Mucosa of descending colon (tissue), 3 donors: ENCODE measurements around the gene ARHGAP6. TPM values are rescaled to one million over a fixed set of nuclear protein-coding genes. Genes with fewer than 3 reads are reported as not detected.

ENCODE experiments used
- ATAC-seq: fragments of 200-7000 bp; cut with Tn5 transposase; one replicate; pipeline ENCODE4 v1.9.1; 2020; ENCODE audit warnings: mild to moderate bottlenecking, moderate library complexity
- DNase-seq, 3 donors: peaks; one replicate each; pipeline ENCODE4 v3.0.0-alpha.2; 2020
- H3K36me3 ChIP-seq: fragments of 200-600 bp; one replicate; pipeline ENCODE4 v1.8.0; 2021; ENCODE audit warnings: low read depth, mild to moderate bottlenecking
- H3K4me1 ChIP-seq: fragments of 200-600 bp; one replicate; pipeline ENCODE4 v1.8.0; 2021; ENCODE audit warnings: low read depth, mild to moderate bottlenecking
- H3K4me3 ChIP-seq: fragments of 200-600 bp; one replicate; pipeline ENCODE4 v1.8.0; 2021; ENCODE audit warnings: mild to moderate bottlenecking
- H3K9me3 ChIP-seq: fragments of 200-600 bp; one replicate; pipeline ENCODE4 v1.8.0; 2021; ENCODE audit warnings: mild to moderate bottlenecking
- CTCF ChIP-seq: fragments of 200-600 bp; IDR thresholded peaks from one replicate; pipeline ENCODE4 v1.8.0; 2022; ENCODE audit warnings: antibody characterized with exemption, mild to moderate bottlenecking
- intact Hi-C, 2 donors: fragments of 100-400 bp; cut with DNase I in 1 of 2; cut with micrococcal nuclease in 1 of 2; formaldehyde crosslinking; loops; one replicate each; pipeline versions ENCODE4 v1.11.0 to v1.11.1; 2022; cut with DNase I, micrococcal nuclease
- total RNA-seq, 3 donors: library from RNA; stranded (reverse); fragmentation: NEBNext Ultra II Directional in 2 of 3; extraction: Animal tissue kit (Norgen Biotek cat#: 25700) in 2 of 3; gene quantifications; one replicate each; pipeline versions ENCODE4 v1.2.1 to v1.2.4, GENCODE V29; 2021 to 2023
- donor health status: DM: no; HTN: no; CAD: no; lungs with moderate emphysema.
- donor health status: DM: no; HTN: no; CAD: no.
- donor health status: DM: no; HTN: yes; CAD: no.

The ARHGAP6 gene
- total RNA-seq, 3 donors from 2014 or later: 2.2 to 41.5 (median 4.4) TPM

GRCh38 chrX:11212741-11213140 is 453.0 kb downstream of the ARHGAP6 start:
- intact Hi-C loops: no loop called here
- Histone ChIP-seq H3K4me1 (no peaks in the 10 kb centered on the region), H3K4me3 (no peak overlapping the region), H3K36me3 (no peaks in the 10 kb centered on the region), H3K9me3 (no peaks in the 10 kb centered on the region)
- DNase-seq: no peak
- TF ChIP-seq CTCF: no peak
- no peak for ATAC-seq

GRCh38 chrX:11210415-11210801 is 455.3 kb downstream of the ARHGAP6 start:
- Histone ChIP-seq H3K9me3 (no peaks in the 10 kb centered on the region), H3K4me1 (no peaks in the 10 kb centered on the region), H3K4me3 (no peak overlapping the region), H3K36me3 (no peaks in the 10 kb centered on the region)
- DNase-seq: no peak
- no peak for ATAC-seq
- intact Hi-C loops: no loop called here
- TF ChIP-seq CTCF: no peak

GRCh38 chrX:11209798-11210414 is 455.8 kb downstream of the ARHGAP6 start:
- no peaks in the 10 kb centered on the region for H3K4me1 ChIP-seq
- intact Hi-C loops: no loop called here
- H3K4me3 ChIP-seq: no peak overlapping the region
- ATAC-seq (no peak), DNase-seq (no peak)
- TF ChIP-seq CTCF: no peak
- no peaks in the 10 kb centered on the region for H3K36me3 ChIP-seq
- no peaks in the 10 kb centered on the region for H3K9me3 ChIP-seq

- no peak for TF ChIP-seq CTCF
- ATAC-seq (no peak), DNase-seq (no peak)
- Histone ChIP-seq H3K4me1 (no peaks in the 10 kb centered on the region), H3K36me3 (no peaks in the 10 kb centered on the region), H3K9me3 (no peaks in the 10 kb centered on the region), H3K4me3 (no peak overlapping the region)
- intact Hi-C loops: no loop called here
Measured at GRCh38 chrX:11206716-11207115, 459.0 kb downstream of the ARHGAP6 start.

- DNase-seq: no peak
- Histone ChIP-seq H3K4me1 (no peaks in the 10 kb centered on the region), H3K4me3 (no peak overlapping the region), H3K9me3 (no peaks in the 10 kb centered on the region), H3K36me3 (no peaks in the 10 kb centered on the region)
- no peak for ATAC-seq
- intact Hi-C loops: no loop called here
- TF ChIP-seq CTCF: no peak
Measured at GRCh38 chrX:11205796-11206195, 459.9 kb downstream of the ARHGAP6 start.

GRCh38 chrX:11197671-11198070 is 468.0 kb downstream of the ARHGAP6 start:
- intact Hi-C loops: no loop called here
- no peak for TF ChIP-seq CTCF
- H3K9me3 ChIP-seq: no peaks in the 10 kb centered on the region
- H3K4me3 ChIP-seq: no peak overlapping the region
- DNase-seq (no peak), ATAC-seq (no peak)
- no peaks in the 10 kb centered on the region for H3K36me3 ChIP-seq
- no peaks in the 10 kb centered on the region for H3K4me1 ChIP-seq
